Vagina (tissue), 2 donors: Measurements from ENCODE around the gene GSTK1.

ENCODE experiments used
- CTCF ChIP-seq, 3 experiments: fragments of 450-650 bp in 2 of 3; fragments of 200-600 bp in 1 of 3; sonication (generic) in 1 of 3; IDR thresholded peaks; one replicate each; pipeline ENCODE4 v1.5.1; 2017 to 2019; ENCODE audit warnings: antibody characterized with exemption in 3 of 3, mild to moderate bottlenecking in 2 of 3, moderate library complexity in 2 of 3
- POLR2A ChIP-seq, 2 donors: fragments of 450-650 bp; IDR thresholded peaks; one replicate each; pipeline ENCODE4 v1.6.1; 2017; ENCODE audit warnings: antibody characterized with exemption in 2 of 2, mild to moderate bottlenecking in 2 of 2, moderate library complexity in 2 of 2

DNA sequence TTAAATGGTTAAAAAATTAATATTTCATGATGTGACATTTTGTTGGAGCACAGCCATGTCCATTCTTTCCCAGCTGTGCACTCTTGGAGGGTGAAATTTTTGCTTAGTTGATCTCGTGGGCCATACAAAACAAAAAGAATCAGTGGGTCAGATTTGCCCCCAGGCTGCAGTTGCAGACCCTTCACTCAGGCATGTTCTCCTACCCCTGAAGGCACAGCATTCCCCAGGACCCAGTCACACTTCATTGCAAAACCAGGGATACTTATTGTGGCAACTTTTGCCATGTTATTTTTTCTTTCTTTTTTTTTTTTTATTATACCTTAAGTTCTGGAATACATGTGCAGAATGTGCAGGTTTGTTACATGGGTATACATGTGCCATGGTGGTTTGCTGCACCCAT lies 35.4 kb upstream of the GSTK1 start:
- no peak for TF ChIP-seq POLR2A (IDR thresholded peaks at IDR 0.05)
- TF ChIP-seq CTCF (IDR thresholded peaks at IDR 0.05), result no peak
